GM18508 (cell line): ENCODE results near the gene CELA3B.
"Not testable (repeated sequence)": the region's sequence is repeated elsewhere in the genome, so short reads cannot be mapped to it uniquely, and the experiment has no call there.

Experiments used
- ATAC-seq: cut with Tn5 transposase; IDR thresholded peaks from one replicate; pipeline ENCODE4 v1.9.1; 2021; ENCODE audit warnings: moderate number of reproducible peaks; ENCODE audit not compliant: insufficient read depth, unreplicated experiment

The CELA3B gene

DNA sequence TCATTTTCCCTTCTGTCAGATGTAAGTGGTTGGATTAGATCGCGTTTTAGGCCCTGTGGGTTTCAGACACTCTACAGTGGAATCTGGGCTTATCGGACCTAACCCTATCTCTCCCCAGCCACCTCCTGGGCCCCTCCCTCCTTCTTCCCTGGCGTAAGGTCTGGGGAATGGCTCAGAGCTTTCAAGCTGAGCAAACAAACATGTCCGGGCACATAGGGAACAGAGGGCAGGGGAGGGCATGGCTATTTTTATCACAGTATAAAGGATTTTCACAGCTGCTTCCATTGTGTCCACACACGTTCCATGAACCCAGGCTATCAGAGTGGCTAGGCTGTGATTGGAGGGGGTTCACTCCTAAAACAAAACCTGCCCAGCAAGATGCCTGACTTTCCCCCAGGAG is 2.1 kb upstream of the CELA3B start:
- not testable (repeated sequence) for ATAC-seq

DNA sequence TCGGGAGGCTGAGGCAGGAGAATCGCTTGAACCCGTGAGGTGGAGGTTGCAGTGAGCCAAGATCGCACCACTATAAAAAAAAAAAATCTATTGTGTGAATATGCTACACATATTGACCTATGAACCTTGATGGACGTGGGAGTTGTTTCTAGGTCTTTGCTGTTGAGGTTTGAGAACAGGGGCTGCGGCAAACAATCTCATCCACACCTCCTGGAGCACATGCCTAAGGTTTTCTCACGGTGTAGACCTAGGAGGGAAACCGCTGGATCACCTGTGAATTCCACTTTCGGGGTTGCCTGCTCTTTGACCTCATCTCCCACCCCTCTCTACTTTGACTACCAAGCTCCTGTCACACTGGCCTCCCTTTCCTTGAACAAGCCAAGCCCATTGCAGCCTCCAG is 1.5 kb upstream of the CELA3B start:
- ATAC-seq: not testable (repeated sequence)

DNA sequence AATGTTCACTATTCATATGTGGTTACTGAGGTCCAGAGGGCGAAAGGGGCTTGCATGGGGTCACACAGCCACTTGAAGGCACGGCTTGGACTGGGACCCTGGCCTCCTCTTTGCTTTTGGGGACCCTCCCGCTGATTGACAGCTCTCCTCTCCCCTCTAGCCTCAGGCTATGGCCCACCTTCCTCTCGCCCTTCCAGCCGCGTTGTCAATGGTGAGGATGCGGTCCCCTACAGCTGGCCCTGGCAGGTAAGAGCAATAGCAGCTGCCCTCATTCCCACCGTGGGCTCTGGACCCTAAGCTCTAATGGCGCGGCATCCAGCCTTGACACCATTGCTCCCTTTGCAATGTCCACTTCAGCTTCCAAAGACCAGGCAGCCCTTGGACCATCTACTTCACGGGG is 1.4 kb downstream of the CELA3B start:
- not testable (repeated sequence) for ATAC-seq

DNA sequence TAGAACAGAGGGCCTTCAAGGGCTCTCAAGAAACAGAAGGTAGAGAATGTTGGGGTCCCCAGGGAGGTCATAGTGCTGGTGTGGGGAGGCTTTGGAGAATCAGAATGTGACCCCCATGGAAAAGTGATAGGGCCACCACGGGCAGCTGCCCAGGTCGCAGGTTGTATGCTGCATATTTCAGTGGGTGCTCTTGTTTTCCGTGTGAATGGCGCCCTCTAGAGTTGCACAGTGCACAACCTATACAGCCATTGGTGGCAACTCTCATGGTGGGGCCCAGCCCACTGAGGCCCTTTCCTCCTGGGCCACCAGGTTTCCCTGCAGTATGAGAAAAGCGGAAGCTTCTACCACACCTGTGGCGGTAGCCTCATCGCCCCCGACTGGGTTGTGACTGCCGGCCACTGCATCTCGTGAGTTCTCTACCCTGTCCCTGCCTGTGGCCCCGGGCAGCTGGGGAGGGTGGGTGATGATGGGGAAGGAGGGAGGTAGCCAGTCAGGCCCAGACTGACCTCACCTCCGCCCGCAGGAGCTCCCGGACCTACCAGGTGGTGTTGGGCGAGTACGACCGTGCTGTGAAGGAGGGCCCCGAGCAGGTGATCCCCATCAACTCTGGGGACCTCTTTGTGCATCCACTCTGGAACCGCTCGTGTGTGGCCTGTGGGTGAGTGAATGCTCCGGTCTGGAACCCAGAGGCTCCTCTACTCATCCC is 3.8 kb downstream of the CELA3B start:
- not testable (repeated sequence) for ATAC-seq

DNA sequence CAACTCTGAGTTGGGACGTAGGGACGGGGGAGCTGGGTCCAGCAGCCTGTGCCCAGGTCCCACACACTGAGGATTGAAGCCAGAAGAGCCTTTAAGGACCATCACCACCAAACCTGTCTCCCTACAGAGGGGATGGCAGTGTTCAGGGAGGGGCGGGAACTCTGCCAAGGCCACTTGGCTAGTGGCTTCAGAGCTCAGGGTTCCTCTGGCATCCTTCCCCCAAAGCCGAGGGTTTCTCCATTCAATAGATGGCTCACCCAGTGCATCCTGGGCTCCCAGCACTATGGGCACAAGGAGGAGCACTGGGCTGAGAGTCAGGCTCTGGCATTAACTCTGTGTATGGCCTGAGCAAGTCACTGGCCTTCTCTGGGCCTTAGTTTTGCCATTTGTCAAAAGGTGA is 4.4 kb downstream of the CELA3B start:
- ATAC-seq: not testable (repeated sequence)

DNA sequence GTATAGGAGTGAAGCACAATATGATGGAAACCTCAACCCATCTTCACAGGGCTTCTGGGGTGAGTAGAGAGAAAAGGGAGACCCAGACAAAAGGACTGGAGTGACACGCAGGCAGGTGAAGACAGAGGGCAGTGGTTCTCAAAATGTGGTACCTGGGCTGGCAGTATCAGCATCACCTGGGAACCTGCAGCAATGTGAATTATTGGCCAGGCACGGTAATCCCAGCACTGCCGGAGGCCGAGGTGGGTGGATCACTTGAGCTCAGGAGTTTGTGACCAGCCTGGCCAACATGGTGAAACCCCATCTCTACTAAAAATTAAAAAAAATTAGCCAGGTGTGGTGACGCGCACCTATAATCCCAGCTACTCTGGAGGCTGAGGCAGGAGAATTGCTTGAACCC is 5.3 kb downstream of the CELA3B start:
- ATAC-seq: not testable (repeated sequence)

DNA sequence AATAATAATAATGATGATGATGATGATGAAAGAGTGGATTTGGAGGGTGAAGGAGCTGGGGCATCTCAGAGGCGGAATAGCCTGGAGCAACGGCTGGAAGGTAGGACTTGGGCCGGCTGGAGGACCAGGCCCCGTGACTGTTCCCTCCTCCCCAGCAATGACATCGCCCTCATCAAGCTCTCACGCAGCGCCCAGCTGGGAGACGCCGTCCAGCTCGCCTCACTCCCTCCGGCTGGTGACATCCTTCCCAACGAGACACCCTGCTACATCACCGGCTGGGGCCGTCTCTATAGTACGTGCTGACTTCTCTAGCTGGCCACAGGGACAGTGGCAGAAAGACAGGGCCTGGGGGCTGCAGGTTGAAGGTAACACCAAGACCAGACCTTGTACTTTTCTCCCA is 6.7 kb downstream of the CELA3B start:
- not testable (repeated sequence) for ATAC-seq

DNA sequence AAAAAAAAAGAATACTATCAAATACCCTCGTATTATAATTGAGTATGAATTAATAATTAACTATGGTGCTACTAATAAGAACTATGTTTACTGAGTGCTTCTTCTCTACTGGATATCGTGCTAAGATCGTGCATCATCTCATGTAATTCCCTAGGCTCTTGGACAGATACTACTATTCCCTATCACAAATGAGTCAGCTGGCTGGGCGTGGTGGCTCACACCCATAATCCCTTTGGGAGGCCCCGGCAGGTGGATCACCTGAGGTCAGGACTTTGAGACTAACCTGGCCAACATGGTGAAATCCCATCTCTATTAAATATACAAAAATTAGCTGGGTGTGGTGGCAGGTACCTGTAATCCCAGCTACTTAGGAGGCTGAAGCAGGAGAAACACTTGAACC is 9.1 kb downstream of the CELA3B start:
- not testable (repeated sequence) for ATAC-seq

DNA sequence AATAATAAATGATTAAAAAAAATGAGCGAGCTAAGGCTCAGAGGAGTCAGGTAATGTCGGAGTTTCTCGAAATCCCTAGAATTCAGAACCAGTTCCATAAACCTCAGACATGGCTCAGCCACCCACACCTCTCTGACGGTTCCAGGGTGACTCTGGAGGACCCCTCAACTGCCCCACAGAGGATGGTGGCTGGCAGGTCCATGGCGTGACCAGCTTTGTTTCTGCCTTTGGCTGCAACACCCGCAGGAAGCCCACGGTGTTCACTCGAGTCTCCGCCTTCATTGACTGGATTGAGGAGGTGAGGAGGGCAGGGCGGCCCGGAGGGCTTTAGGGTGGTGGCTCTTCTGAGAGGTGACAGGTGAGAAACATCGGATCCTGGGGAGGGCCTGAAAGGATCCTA is 9.6 kb downstream of the CELA3B start:
- not testable (repeated sequence) for ATAC-seq

DNA sequence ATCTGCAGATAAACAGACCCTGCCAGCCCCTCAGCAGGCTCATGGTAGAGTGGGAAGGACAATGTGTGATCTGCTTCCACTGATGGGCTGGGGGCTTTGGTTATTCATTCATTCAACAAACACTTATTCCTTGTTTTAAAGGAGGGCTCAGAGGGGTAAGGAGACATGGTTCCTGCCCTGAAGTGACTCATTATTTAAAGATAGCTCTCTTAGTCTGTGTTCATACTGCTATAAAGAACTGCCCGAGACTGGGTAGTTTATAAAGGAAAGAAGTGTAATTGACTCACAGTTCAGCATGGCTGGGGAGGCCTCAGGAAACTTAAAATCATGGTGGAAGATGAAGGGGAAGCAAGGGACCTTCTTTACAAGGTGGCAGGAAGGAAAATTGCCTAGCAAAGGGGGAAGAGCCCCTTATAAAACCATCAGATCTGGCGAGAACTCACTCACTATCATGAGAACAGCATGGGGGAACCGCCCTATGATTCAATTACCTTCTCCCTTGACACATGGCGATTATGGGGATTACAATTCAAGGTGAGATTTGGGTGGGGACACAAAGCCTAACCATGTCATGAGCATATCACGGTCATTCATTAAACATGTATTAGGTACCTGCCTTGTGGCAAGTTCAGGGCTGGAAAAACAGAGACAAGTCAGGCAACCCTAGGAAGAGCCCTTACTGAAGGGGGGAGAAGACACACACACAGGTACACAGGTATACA is 13.0 kb downstream of the CELA3B start:
- not testable (repeated sequence) for ATAC-seq

DNA sequence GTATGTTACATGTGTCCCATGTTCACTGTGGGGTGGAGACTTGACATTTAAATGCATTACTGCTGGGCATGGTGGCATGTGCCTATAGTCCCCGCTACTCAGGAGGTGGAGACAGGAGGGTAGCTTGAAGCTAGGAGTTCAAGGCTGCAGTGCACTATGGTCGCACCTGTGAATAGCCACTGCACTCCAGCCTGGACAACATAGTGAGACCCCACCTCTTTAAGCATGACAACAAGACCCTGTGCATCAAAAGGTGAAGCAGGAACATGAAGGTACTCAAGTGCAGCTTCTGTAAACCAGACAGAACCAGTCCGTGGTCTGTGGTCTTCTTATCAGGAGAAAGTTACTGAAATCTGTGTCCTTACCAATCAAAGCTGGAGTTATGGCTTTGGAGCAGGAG is 15.4 kb downstream of the CELA3B start:
- not testable (repeated sequence) for ATAC-seq

DNA sequence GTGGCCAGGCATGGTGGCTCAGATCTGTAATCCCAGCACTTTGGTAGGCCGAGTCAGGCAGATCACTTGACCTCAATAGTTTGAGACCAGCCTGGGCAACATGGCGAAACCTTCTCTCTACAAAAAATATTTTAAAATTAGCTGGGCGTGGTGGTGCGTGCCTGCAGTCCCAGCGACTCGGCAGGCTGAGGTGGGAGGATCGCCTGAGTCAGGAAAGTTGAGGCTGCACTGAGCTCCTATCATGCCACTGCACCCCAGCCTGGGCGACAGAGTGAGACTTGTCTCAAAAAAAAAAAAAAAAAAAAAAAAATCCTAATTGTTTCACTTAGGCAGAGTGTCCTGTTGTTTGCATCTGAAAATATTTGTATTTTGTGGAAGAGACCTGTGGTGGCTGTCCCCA is 17.9 kb downstream of the CELA3B start:
- ATAC-seq: not testable (repeated sequence)

DNA sequence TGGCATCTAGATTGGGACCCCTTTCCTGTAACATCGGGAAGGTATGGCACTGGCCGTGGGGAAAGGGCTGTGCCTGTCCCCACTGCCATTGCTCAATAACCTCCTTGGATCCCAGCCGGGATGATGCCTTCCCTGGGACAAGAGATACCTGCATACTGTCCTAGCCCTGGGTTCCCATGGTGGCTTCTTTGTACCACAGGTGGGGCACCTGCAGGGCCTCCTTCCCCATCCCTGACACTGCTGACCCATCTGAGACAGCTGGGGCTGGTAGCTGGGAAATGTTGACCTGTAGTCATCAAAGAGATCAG is 19.8 kb downstream of the CELA3B start:
- ATAC-seq: not testable (repeated sequence)

DNA sequence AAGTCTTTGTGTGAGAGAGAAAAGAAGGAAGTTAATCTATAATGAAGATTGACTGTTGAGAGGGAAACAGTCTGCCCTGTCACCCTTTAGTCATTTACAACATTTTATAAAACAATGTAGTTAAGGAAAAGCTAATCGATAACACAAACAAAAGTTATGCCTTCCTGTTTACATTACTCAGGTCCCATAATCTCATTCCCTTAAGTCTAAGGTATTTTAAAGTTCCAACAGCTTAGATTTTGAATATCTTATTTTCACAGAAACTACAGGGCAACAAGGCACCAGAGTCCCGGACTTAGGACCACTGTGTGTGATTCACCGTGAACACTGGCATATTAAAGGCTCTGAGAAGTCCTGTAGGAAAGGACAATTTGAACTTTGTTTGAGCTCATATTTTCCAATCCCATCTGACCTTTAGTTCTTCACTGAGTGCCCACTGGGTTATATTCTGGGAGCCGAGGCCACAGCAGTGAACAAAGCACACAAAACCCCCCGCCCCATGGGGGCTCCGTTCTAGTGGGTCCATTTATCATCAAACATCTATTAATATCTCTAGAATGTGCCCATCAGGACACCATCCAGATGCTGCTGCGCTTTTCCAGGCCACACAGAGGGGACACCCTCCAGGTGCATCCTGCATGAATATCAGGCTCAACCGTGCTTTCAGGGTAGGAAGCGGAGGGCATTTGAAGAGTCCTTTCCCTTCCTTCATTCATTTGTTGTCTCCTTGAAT is 21.2 kb downstream of the CELA3B start:
- ATAC-seq: not testable (repeated sequence)

DNA sequence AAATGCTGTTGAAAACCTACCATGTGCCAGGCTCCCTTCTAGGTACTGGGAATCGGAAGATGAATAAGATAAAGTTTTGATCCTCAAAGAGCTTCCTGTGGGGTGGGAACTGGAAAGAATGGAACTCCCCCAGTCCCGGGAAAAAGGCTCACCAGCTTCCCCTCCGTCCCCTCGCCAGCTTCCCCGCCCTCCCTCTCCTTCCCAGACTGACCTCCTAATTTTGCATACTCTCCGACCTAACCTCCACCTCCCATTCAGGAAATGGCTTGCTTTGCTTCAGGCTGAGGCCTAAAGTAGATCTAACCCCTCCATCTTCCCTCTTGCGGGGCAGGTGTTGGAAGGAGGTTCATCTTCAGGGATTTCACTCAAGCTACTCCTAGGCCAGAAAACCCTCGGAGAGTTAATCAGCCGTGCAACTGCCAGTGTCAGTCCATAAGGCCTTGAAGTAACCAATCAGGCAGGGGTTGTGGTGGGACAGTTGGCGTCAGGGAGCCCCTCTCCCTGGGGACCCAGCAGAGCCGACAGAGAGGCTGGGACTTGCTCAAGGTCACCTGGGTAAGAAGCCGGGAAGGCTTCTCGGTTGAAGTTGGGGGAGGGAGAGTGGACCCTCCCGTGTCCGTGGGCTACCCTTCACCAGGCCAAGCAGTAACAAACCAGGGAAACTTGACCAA is 21.9 kb downstream of the CELA3B start:
- ATAC-seq: not testable (repeated sequence)

DNA sequence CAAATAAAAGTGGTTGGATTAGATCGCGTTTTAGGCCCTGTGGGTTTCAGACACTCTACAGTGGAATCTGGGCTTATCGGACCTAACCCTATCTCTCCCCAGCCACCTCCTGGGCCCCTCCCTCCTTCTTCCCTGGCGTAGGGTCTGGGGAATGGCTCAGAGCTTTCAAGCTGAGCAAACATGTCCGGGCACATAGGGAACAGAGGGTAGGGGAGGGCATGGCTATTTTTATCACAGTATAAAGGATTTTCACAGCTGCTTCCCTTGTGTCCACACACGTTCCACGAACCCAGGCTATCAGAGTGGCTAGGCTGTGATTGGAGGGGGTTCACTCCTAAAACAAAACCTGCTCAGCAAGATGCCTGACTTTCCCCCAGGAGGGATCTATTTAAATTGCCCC is 22.8 kb downstream of the CELA3B start:
- not testable (repeated sequence) for ATAC-seq

DNA sequence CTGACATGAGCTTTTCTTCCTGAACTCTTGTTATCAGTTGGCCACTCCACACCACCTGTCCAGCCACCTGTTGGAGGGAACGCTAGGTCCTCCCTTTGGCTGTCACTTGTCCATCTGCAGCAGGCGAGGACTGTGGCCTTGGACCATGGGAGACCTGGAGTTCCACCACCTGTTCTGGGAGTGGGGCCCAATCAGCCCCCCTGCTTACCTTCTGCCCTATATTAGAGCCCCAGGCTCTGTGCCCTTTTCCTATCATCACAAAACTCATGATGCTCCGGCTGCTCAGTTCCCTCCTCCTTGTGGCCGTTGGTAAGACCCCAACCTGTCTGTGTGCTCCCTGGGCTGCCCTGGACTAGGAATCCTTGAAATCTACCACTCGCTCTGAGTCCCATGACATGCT is 24.6 kb downstream of the CELA3B start, which contains the start of gene CELA3A:
TSS of gene CELA3A (plus strand) at position 249 of the 400 bp plus-strand sequence. CDS start at position 267, 18 bp downstream.
- no peak for ATAC-seq

DNA sequence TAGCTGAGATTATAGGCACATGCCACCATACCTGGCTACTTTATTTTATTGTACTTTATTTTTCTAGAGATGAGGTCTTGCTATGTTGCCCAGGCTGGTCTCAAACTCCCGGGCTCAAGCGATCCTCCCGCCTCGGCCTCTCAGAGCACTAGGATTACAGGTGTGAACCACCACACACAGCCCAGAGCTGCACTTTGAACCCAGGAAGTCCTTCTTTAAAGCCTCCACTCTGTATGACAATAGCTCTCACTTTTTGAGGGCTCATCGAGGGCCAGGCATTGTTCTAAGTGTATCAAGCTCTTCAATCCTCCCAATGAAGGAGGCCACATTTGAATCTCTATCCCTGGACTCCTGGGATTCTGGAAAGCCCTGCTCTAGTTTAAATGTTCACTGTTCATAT is 25.6 kb downstream of the CELA3B start:
- ATAC-seq: not testable (repeated sequence)

DNA sequence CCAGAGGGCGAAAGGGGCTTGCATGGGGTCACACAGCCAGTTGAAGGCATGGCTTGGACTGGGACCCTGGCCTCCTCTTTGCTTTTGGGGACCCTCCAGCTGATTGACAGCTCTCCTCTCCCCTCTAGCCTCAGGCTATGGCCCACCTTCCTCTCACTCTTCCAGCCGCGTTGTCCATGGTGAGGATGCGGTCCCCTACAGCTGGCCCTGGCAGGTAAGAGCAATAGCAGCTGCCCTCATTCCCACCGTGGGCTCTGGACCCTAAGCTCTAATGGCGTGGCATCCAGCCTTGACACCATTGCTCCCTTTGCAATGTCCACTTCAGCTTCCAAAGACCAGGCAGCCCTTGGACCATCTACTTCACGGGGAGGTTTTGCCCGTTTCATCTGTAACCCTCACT is 26.1 kb downstream of the CELA3B start:
- not testable (repeated sequence) for ATAC-seq

DNA sequence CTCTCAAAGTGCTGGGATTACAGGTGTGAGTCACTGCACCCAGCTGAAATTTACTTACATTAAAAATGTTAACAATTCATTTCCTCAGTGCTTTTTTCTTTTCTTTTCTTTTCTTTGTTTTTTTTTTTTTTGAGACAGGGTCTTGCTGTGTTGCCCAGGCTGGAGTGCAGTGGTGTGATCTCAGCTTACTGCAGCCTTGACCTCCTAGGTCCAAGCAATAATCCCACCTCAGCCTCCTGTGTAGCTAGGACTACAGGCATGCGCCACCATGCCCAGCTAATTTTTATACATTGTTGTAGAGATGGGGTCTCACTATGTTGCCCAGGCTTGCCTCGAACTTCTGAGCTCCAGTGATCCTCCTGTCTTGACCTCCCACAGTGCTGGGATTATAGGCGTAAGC is 27.1 kb downstream of the CELA3B start:
- ATAC-seq: not testable (repeated sequence)
